Progenitor cell of endocrine pancreas (in vitro differentiated cells): ENCODE measurements around the gene ETNK2. TPM values are rescaled to one million over a fixed set of nuclear protein-coding genes. Genes with fewer than 3 reads are reported as not detected.

Experiments used
- DNase-seq: peaks from one replicate; pipeline ENCODE4 v3.0.0; 2021; ENCODE audit warnings: low spot score; ENCODE audit not compliant: unreplicated experiment
- H3K27ac Mint-ChIP-seq: 2 replicates; pipeline ENCODE4 v1.8.0; 2021; ENCODE audit warnings: mild to moderate bottlenecking, moderate library complexity, mixed read lengths
- H3K27me3 Mint-ChIP-seq: 2 replicates; pipeline ENCODE4 v1.8.0; 2021; ENCODE audit warnings: mixed read lengths
- H3K36me3 Mint-ChIP-seq: 2 replicates; pipeline ENCODE4 v1.8.0; 2022; ENCODE audit warnings: mixed read lengths; ENCODE audit not compliant: insufficient read depth
- H3K4me1 Mint-ChIP-seq: 2 replicates; pipeline ENCODE4 v1.8.0; 2021; ENCODE audit warnings: low read depth, mixed read lengths
- H3K4me3 Mint-ChIP-seq: 2 replicates; pipeline ENCODE4 v1.8.0; 2021; ENCODE audit warnings: low read depth, mild to moderate bottlenecking, moderate library complexity, mixed read lengths
- H3K9me3 Mint-ChIP-seq: 2 replicates; pipeline ENCODE4 v1.8.0; 2021; ENCODE audit warnings: low read depth, mixed read lengths
- total RNA-seq: library from RNA; stranded (reverse); gene quantifications from 2 replicates; pipeline ENCODE4 v1.2.1, GENCODE V29; 2021
- TF ChIP-seq, protein P1 (sequence below): fragments of 200-600 bp; sonication (generic); IDR thresholded peaks from one replicate; pipeline ENCODE4 v1.5.0; 2021; ENCODE audit warnings: antibody characterized with exemption, mild to moderate bottlenecking; ENCODE audit not compliant: unreplicated experiment

ETNK2 gene
- total RNA-seq, 1 donor from 2014 or later, result 22.6 TPM

- no peak for DNase-seq
- no peaks in the 10 kb centered on the region for H3K9me3 Mint-ChIP-seq
- peaks cover 8% of the 10 kb centered on the region for H3K4me1 Mint-ChIP-seq
- no peak overlapping the region for H3K4me3 Mint-ChIP-seq
- H3K27ac Mint-ChIP-seq, result no peak overlapping the region
- peaks cover 15% of the 10 kb centered on the region for H3K36me3 Mint-ChIP-seq
- no peaks in the 10 kb centered on the region for H3K27me3 Mint-ChIP-seq
- TF ChIP-seq, protein P1, sequence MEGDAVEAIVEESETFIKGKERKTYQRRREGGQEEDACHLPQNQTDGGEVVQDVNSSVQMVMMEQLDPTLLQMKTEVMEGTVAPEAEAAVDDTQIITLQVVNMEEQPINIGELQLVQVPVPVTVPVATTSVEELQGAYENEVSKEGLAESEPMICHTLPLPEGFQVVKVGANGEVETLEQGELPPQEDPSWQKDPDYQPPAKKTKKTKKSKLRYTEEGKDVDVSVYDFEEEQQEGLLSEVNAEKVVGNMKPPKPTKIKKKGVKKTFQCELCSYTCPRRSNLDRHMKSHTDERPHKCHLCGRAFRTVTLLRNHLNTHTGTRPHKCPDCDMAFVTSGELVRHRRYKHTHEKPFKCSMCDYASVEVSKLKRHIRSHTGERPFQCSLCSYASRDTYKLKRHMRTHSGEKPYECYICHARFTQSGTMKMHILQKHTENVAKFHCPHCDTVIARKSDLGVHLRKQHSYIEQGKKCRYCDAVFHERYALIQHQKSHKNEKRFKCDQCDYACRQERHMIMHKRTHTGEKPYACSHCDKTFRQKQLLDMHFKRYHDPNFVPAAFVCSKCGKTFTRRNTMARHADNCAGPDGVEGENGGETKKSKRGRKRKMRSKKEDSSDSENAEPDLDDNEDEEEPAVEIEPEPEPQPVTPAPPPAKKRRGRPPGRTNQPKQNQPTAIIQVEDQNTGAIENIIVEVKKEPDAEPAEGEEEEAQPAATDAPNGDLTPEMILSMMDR, result peak; percentile 52
These were observed 28.5 kb downstream of the ETNK2 start for GRCh38 chr1:204123376-204123775.

- Mint-ChIP-seq H3K27ac (no peak overlapping the region), H3K36me3 (peaks cover 16% of the 10 kb centered on the region), H3K4me1 (peaks cover 2% of the 10 kb centered on the region), H3K27me3 (no peaks in the 10 kb centered on the region), H3K9me3 (no peaks in the 10 kb centered on the region), H3K4me3 (no peak overlapping the region)
- TF ChIP-seq, protein P1, result no peak
- no peak for DNase-seq
These were observed 29.8 kb downstream of the ETNK2 start for GRCh38 chr1:204121840-204122555.

- peaks cover 2% of the 10 kb centered on the region for H3K4me1 Mint-ChIP-seq
- no peaks in the 10 kb centered on the region for H3K9me3 Mint-ChIP-seq
- DNase-seq, result no peak
- H3K36me3 Mint-ChIP-seq, result peaks cover 8% of the 10 kb centered on the region
- no peak overlapping the region for H3K4me3 Mint-ChIP-seq
- no peak overlapping the region for H3K27ac Mint-ChIP-seq
- no peaks in the 10 kb centered on the region for H3K27me3 Mint-ChIP-seq
- TF ChIP-seq, protein P1, result no peak
These were observed 35.3 kb downstream of the ETNK2 start for GRCh38 chr1:204116539-204116938.

- TF ChIP-seq, protein P1, result no peak
- peaks cover 2% of the 10 kb centered on the region for H3K4me1 Mint-ChIP-seq
- H3K36me3 Mint-ChIP-seq, result peaks cover 6% of the 10 kb centered on the region
- no peak overlapping the region for H3K4me3 Mint-ChIP-seq
- peak overlapping the region; percentile 37 for H3K27ac Mint-ChIP-seq
- no peaks in the 10 kb centered on the region for H3K27me3 Mint-ChIP-seq
- DNase-seq, result no peak
- H3K9me3 Mint-ChIP-seq, result no peaks in the 10 kb centered on the region
These were observed 36.7 kb downstream of the ETNK2 start for GRCh38 chr1:204115116-204115515.

GRCh38 chr1:204114606-204115005 is 37.2 kb downstream of the ETNK2 start:
- peaks cover 6% of the 10 kb centered on the region for H3K36me3 Mint-ChIP-seq

More at GRCh38 chr1:204114606-204115005, 37.2 kb downstream of the ETNK2 start:
- Mint-ChIP-seq H3K4me3 (no peak overlapping the region), H3K27me3 (no peaks in the 10 kb centered on the region), H3K9me3 (no peaks in the 10 kb centered on the region), H3K4me1 (peaks cover 2% of the 10 kb centered on the region), H3K27ac (no peak overlapping the region)
- DNase-seq, result no peak
- TF ChIP-seq, protein P1, result no peak
